Retinal pigment epithelial cell (primary cell): ENCODE results near the gene ELL2.
"Not testable (repeated sequence)": the region's sequence is repeated elsewhere in the genome, so short reads cannot be mapped to it uniquely, and the experiment has no call there.

ENCODE experiments used
- DNase-seq: peaks from one replicate; pipeline ENCODE4 v3.0.0-alpha.2; 2010; ENCODE audit warnings: low read depth
- H3K4me3 ChIP-seq: 2 replicates; pipeline ENCODE4 v1.5.1; 2011; ENCODE audit warnings: mild to moderate bottlenecking, low read length, control low read depth, moderate library complexity
- CTCF ChIP-seq: conservative IDR thresholded peaks from 2 replicates; pipeline ENCODE4 v1.5.1; 2011; ENCODE audit warnings: low read depth, low read length, control low read depth, inconsistent platforms

Gene ELL2

GRCh38 chr5:95930141-95930930 lies 31.3 kb downstream of the ELL2 start:
- no peak for DNase-seq
- no peak for TF ChIP-seq CTCF
- H3K4me3 ChIP-seq = no peak overlapping the region

DNA sequence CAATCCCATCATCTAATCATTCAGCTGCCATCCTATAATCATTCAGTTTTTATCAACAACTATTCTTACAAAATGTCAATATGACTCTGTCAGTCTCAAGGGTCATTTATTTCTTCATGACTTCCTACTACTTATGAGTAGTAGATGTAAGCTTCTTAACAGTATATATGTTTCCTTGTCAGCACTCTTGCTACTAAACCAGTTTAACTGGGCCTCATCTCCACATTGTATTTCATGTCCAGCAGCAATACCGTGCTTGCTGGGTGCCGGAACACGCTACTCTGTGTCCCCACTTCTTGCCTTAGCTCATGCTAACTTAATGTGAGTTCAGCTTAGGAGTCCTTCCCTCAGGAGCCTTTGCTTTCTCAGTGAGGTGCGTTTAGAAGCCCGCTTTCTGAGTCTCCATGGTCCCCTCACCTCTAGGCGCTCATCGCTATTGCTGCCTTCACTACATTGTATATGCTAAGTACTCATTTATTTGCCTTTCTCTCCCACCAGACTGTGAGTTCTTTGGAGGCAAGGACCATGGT lies 32.9 kb downstream of the ELL2 start:
- TF ChIP-seq CTCF = no peak
- DNase-seq = no peak
- H3K4me3 ChIP-seq = no peak overlapping the region

GRCh38 chr5:95927927-95928723 lies 33.5 kb downstream of the ELL2 start:
- DNase-seq = no peak
- TF ChIP-seq CTCF = no peak
- H3K4me3 ChIP-seq = no peak overlapping the region

- DNase-seq, H3K4me3 ChIP-seq: not testable (repeated sequence)
These were observed 34.4 kb downstream of the ELL2 start for GRCh38 chr5:95927300-95927699.

DNA sequence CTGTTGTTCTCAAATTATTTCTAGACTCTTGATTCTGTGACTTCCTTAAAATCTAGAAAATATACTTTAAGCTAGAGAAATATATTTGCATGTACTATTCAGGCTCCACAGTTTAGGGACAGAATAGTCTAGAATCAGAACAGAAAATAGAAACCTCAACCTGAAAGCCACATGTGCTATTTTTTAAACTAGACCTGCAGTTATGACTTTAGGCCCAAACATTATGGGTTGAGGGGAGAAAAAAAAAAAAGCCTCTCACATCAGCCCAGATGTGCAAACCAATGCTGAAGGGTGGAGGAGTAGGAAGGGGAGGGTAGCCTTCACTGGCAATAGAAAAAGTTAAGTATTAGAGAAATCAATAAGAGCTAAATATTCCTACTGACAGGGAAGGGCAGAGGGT lies 35.7 kb downstream of the ELL2 start:
- no peak for DNase-seq
- no peak overlapping the region for H3K4me3 ChIP-seq
- no peak for TF ChIP-seq CTCF

GRCh38 chr5:95925378-95925744 lies 36.3 kb downstream of the ELL2 start:
- DNase-seq = no peak
- H3K4me3 ChIP-seq = no peak overlapping the region
- no peak for TF ChIP-seq CTCF

- H3K4me3 ChIP-seq = no peak overlapping the region
- no peak for TF ChIP-seq CTCF
- no peak for DNase-seq
These were observed 36.8 kb downstream of the ELL2 start for GRCh38 chr5:95924720-95925377.
